Activated naive CD8-positive, alpha-beta T cell treated with anti-CD3 and anti-CD28 coated beads, Interleukin-2, amount 10 ng/mL, durations not matched to agents 7 days and 5 days (primary cell): ENCODE data around the gene OBSCN. TPM values are rescaled to one million over a fixed set of nuclear protein-coding genes. Genes with fewer than 3 reads are reported as not detected.

Experiments
- ATAC-seq: fragments of 150-1000 bp; cut with Tn5 transposase; one replicate; pipeline ENCODE4 v1.10.0; 2021; ENCODE audit warnings: low read depth, moderate library complexity
- POLR2A ChIA-PET: fragments of 350-600 bp; sonication (Branson Sonifier 250); formaldehyde crosslinking; loops from one replicate; lab custom pipeline; 2021; ENCODE audit warnings: antibody characterized with exemption; lab: Charles Lee
- DNase-seq: peaks from one replicate; pipeline ENCODE4 v3.0.0; 2021
- H3K27ac Mint-ChIP-seq: one replicate; pipeline ENCODE4 v1.8.0; 2022; ENCODE audit warnings: mild to moderate bottlenecking, mixed read lengths
- H3K27me3 Mint-ChIP-seq: one replicate; pipeline ENCODE4 v1.8.0; 2022; ENCODE audit warnings: mild to moderate bottlenecking, moderate library complexity, mixed read lengths
- H3K36me3 Mint-ChIP-seq: one replicate; pipeline ENCODE4 v1.8.0; 2021; ENCODE audit warnings: mild to moderate bottlenecking, mixed read lengths
- H3K4me1 Mint-ChIP-seq: one replicate; pipeline ENCODE4 v1.8.0; 2021; ENCODE audit warnings: mixed read lengths
- H3K4me3 Mint-ChIP-seq: one replicate; pipeline ENCODE4 v1.8.0; 2022; ENCODE audit warnings: mild to moderate bottlenecking, moderate library complexity, mixed read lengths
- H3K9me3 Mint-ChIP-seq: one replicate; pipeline ENCODE4 v1.8.0; 2021; ENCODE audit warnings: mixed read lengths
- total RNA-seq, 2 experiments: library from RNA; stranded (reverse); gene quantifications; one replicate each; pipeline ENCODE4 v1.2.3, GENCODE V29; 2021

The OBSCN gene
- total RNA-seq, 2 experiments from 2014 or later: 44.3 to 44.7 TPM

DNA sequence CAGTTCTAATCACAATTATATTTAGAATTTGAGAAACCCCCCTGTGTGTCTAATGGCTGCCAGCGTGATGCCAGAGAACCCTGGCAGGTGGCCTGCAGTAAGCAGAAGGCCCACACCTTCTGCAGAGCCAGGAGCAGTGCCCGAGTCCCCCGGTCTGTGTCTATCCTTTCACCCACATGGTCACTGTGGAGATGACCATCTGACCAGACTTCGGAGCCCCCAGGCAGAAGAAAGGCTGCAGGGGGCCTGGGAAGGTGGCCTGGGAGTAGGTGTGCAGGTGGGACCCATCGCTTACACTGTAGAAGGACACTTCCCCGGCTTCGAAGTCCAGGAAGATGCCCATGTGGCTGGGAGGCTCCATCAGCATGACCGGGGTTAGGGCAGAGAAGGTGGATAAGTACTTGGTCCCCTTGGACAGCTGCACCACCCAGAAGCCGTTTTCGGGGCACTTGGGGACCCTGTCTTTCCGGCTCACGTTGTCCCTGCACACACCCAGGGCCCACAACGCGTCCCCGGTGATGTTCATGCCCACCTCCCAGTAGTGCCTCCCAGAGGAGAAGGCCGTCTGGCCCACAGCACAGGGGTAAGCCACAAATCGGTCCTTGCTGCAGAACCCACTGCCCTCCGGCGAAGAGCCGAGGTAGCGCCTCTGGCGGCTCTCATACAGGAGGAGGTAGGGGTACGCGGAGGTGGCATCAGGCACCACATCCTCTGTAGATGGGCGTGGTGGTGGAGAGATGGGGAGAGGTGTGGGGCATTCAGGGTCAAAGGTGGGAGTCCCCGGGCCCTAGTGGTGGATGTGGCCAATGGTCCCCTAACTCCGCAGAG is 200.4 kb downstream of the OBSCN start:
- ATAC-seq (no peak), DNase-seq (peak; percentile 32)
- POLR2A ChIA-PET: no interaction called here
- Mint-ChIP-seq H3K4me1 (peaks cover 28% of the 10 kb centered on the region), H3K27ac (peak overlapping the region; percentile 74), H3K36me3 (peaks cover 13% of the 10 kb centered on the region), H3K27me3 (no peaks in the 10 kb centered on the region), H3K9me3 (no peaks in the 10 kb centered on the region), H3K4me3 (peak overlapping the region; percentile 99)

DNA sequence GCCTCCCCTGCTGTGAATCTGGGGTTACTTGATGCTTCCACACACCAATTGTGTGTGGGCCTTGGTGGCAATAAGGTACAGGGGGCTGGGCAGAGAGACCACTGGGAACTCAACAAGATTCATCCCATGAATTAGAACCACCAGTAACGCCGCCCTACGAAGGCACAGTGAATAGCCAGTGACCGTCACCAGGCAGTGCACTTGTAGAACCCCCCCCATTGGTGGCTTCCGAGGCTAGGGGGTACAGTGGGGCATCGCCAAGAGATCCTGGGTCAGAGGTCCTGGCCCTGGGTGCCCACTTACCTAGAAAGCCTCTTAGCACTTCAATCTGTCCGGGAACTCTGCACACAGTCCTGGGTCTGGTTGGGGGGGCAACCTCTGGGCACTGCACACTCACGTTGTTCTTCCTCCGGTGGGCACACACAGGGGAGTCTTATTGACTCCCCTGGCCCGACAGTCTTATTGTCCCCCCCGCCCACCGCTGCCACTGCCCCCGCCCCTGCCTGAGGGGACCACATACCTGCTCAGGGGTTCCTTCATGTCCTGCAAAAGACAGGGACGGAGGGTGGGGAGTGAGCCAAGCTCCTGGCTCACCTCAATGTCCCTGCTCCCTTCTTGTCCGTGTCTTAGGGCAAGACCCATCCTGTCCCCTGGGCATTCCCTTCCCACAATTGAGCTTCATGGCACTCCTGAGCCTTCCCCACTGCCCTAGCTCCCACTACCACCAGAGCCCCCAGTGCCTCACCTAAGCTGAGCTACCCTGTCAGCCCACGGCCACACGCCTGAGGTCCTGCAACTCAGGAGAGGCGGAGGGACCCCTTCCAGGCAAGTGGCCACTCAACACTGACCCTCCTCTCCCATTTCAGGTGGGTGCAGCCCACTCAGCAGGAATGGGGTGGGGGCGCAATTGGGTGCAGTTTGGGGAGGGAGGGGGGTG is 201.3 kb downstream of the OBSCN start:
- POLR2A ChIA-PET: interaction anchor here (0.5 to 0.7 kb wide), 2 partner anchors 50 to 260 kb away, joined by 3 to 4 read pairs; no protein-coding TSS in a partner anchor
- Mint-ChIP-seq H3K4me3 (peak overlapping the region; percentile 99), H3K9me3 (no peaks in the 10 kb centered on the region), H3K27ac (no peak overlapping the region), H3K4me1 (peaks cover 19% of the 10 kb centered on the region), H3K36me3 (peaks cover 11% of the 10 kb centered on the region), H3K27me3 (no peaks in the 10 kb centered on the region)
- DNase-seq (no peak), ATAC-seq (no peak)

DNA sequence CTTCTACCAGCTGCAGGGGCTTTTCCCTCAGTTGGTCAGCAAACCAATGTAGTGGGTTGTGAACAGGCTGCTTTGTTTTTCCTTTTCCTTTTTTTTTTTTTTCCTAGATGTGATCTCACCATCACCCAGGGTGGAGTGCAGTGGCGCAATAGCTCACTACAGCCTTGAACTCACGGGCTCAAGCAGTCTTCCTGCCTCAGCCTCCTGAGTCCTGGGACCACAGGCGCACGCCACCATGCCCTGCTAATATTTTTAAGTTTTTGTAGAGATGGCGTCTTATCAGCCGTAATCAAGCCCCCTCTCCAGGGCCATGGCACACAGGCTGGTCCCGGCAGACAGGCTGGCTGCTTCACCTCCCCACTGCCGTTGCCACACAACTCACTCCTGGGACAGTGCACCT is 202.2 kb downstream of the OBSCN start:
- Mint-ChIP-seq H3K27me3 (no peaks in the 10 kb centered on the region), H3K27ac (no peak overlapping the region), H3K36me3 (peaks cover 10% of the 10 kb centered on the region), H3K9me3 (no peaks in the 10 kb centered on the region), H3K4me1 (peaks cover 11% of the 10 kb centered on the region), H3K4me3 (no peak overlapping the region)
- DNase-seq (no peak), ATAC-seq (no peak)
- POLR2A ChIA-PET: interaction anchor here (0.7 kb wide), 1 partner anchor 261 kb away, joined by 3 read pairs; no protein-coding TSS in a partner anchor

DNA sequence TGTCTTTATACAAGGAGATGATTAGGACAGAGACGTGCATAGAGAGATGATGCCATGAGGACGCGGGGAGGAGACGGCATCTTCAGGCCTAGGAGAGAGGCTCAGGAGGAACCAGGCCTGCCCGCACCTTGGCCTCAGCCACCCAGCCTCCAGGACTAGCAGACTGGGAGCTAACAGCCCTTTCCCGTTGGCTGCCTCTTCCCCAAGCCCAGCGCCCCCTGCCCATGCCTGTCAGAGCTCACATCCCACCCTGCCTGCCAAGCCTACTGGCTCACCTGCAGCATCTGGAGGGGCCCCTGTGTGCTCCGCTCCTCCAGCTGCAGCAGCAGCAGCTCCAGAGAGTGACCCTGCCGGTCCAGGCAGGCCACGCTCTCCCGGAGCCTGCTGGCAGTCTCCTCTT is 202.8 kb downstream of the OBSCN start:
- Mint-ChIP-seq H3K27ac (no peak overlapping the region), H3K9me3 (no peaks in the 10 kb centered on the region), H3K27me3 (no peaks in the 10 kb centered on the region), H3K4me3 (no peak overlapping the region), H3K36me3 (peaks cover 5% of the 10 kb centered on the region), H3K4me1 (peaks cover 13% of the 10 kb centered on the region)
- no peak for DNase-seq
- POLR2A ChIA-PET: no interaction called here
- ATAC-seq: no peak

DNA sequence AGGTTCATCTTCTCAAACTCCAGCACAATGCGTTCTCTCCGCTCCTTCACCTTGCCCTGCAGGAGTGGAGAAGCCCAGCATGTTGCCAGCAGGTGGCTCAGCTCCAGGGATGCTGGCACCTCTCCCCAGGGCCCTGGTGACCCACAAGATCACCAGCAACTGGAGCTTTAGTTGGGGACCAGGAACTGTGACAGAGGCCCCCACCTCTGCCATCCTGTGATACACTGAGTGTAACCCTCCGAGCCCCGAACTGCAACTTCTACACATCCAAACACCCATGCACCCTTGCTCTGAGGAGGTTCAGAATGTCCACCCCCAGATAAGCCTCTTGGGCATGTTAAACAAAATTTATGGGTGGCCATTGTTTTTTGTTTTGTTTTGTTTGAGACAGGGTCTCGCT is 203.3 kb downstream of the OBSCN start:
- DNase-seq: no peak
- POLR2A ChIA-PET: no interaction called here
- H3K9me3 Mint-ChIP-seq: no peaks in the 10 kb centered on the region
- H3K36me3 Mint-ChIP-seq: peaks cover 3% of the 10 kb centered on the region
- no peak overlapping the region for H3K27ac Mint-ChIP-seq
- peaks cover 17% of the 10 kb centered on the region for H3K4me1 Mint-ChIP-seq
- no peaks in the 10 kb centered on the region for H3K27me3 Mint-ChIP-seq
- H3K4me3 Mint-ChIP-seq: no peak overlapping the region
- no peak for ATAC-seq

DNA sequence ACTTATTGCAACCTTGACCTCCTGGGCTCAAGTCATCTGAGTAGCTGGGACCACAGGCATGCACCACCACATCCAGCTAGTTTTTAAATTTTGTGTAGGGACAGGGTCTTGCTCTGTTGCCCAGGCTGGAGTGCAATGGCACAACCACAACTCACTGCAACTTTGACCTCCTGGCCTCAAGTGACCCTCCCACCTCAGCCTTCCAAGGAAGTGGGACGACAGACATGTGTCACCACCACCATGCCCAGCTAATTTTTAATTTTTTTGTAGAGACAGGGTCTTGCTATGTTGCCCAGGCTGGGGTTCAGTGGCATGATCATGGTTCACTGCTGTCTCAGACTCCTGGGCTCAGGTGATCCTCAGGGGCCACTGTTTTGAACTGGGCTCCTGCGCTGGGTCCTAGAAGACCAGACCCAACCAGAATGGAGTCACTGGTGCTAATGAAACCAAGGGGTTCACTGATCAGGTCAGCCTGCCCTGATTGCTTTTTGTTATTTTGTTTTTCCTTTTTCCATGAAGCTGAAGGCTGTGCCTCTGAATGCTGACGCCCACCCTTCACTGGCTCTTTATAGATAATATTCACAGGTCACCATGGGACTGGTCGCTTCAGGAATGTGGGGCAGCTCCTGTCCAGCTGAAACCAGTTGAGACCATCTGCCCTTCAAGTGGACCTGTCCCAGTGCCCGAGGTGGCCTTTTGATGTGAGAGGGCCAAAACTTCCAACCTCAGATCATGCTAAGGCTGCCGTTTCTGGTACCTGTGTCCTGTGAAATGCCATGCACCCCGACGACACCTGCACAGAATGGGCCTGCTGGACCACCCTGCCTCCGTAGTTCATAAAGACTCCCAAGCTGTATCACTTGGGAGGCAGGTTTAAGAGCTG is 203.9 kb downstream of the OBSCN start:
- Mint-ChIP-seq H3K4me3 (no peak overlapping the region), H3K27ac (no peak overlapping the region), H3K4me1 (peaks cover 17% of the 10 kb centered on the region), H3K9me3 (no peaks in the 10 kb centered on the region), H3K36me3 (peaks cover 3% of the 10 kb centered on the region), H3K27me3 (peaks cover 2% of the 10 kb centered on the region)
- POLR2A ChIA-PET: no interaction called here
- DNase-seq (no peak), ATAC-seq (no peak)

DNA sequence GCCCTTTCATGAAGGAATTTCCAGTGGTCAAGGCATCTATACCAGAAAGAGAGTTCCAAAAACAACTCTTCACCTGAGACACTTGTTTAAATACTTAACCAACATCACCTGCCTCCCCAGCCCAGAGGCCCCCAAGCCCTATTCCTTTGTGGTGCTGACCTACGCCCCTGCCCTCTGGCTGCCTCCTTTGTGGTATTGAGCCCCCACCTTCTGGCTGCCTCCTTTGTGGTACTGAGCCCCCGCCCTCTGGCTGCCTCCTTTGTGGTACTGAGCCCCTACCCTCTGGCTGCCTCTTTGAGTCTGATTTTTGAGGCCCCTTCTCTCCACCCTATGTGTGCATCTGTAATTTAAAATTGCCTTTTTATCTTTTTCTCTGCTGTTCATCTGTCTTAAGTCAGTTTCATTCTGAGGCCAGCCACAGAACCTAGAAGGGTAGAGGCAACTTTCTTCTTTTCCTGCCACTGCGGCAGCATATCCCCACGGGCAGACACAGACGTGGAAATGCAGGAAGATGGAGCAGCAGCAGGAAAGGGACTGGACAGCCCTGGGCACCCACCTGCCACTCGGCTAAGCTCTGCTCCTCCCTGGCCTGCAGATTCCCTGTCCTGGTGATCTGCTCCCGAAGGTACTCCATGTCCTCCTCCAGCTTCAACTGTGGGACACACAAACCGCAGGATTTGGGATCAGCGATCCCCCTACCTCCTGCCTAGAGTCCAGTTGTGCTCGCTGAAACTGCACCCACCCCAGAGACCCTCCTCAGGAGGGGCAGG is 205.6 kb downstream of the OBSCN start:
- peaks cover 3% of the 10 kb centered on the region for H3K36me3 Mint-ChIP-seq
- no peak for DNase-seq
- no peak for ATAC-seq
- H3K4me1 Mint-ChIP-seq: peaks cover 16% of the 10 kb centered on the region
- POLR2A ChIA-PET: no interaction called here
- peaks cover 5% of the 10 kb centered on the region for H3K27me3 Mint-ChIP-seq
- no peaks in the 10 kb centered on the region for H3K9me3 Mint-ChIP-seq
- no peak overlapping the region for H3K27ac Mint-ChIP-seq
- H3K4me3 Mint-ChIP-seq: no peak overlapping the region

DNA sequence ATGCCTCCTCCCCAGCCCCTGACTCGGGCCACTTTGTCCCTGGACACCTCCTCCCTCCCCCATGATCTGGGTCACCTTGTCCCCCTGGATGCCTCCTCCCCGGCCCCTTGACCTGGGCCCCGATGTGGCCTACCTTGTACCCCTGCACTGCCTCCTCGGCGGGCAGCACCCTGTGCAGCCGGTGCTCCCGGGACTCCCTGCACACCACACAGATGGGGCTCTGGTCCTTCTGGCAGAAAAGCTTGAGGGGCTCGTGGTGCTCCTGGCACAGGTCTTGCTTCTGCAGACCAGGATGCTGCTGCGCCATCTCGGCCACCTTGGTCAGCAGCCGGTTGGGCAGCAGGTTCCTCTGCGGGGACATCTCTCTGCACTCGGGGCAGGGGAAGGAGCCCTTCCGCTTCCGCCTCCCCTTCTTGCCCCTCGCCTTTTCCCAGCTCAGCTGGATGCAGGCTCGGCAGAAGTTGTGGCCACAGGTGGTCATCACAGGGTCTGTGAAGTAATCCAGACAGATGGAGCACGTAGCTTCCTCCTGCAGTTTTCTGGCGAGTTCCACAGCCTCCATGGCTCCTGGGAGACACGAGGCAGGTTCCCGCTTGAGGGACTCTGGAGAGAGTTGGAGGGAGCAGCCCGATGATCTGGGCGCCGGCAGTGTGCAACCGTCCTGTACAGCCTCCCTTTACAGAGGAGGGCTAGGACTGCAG is 206.8 kb downstream of the OBSCN start:
- H3K4me3 Mint-ChIP-seq: no peak overlapping the region
- no peaks in the 10 kb centered on the region for H3K9me3 Mint-ChIP-seq
- H3K27me3 Mint-ChIP-seq: peaks cover 9% of the 10 kb centered on the region
- DNase-seq: no peak
- peaks cover 12% of the 10 kb centered on the region for H3K4me1 Mint-ChIP-seq
- H3K36me3 Mint-ChIP-seq: peaks cover 3% of the 10 kb centered on the region
- no peak overlapping the region for H3K27ac Mint-ChIP-seq
- POLR2A ChIA-PET: interaction anchor here (1.8 kb wide), 1 partner anchor 8 kb away, joined by 12 read pairs; the partner anchor contains the start of gene TRIM11
- no peak for ATAC-seq

DNA sequence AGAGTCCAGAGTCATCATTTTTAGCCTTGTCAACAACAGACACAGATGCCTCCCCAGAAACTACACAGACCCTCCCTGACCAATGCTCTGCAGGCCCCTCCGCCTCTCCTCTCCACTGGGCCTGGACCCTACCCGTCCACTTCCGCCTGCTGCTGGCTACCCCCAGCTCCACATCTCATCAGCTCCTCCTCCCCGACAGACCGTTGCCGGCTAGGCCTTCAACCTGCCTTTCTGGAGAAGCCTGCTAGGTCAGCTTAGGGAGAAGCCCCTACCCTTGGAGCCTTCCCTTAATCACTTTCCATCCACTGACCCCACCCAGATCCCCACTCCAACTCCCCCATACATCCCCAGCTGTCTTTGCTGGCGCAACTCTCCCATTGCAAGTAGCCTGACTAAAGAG is 207.4 kb downstream of the OBSCN start:
- ATAC-seq: no peak
- Mint-ChIP-seq H3K36me3 (peaks cover 4% of the 10 kb centered on the region), H3K9me3 (no peaks in the 10 kb centered on the region), H3K4me1 (peaks cover 12% of the 10 kb centered on the region), H3K27ac (no peak overlapping the region), H3K27me3 (peaks cover 13% of the 10 kb centered on the region), H3K4me3 (peak overlapping the region; percentile 62)
- no peak for DNase-seq
- POLR2A ChIA-PET: interaction anchor here (0.5 to 1.8 kb wide), 3 partner anchors 9 to 1122 kb away, joined by 3 to 12 read pairs (median 7); partner anchors contain the start of gene TRIM11

DNA sequence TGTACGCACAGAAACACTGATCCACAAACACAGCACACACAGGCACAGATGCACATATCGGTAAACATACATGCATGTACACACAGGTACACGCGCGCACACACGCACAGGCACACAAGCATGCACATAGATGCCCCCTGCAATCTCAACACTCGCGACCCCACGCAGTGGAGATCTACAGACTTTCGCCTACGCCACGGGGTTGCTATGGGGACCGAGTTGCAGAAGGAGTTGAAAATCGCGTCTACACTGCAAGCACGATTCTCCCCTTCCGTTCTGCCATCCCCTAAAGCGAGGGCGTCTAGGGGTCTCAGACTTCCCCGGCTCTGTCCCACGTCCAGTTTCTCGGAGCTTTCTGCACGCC is 208.0 kb downstream of the OBSCN start:
- peak overlapping the region; percentile 62 for H3K4me3 Mint-ChIP-seq
- no peak for DNase-seq
- peaks cover 14% of the 10 kb centered on the region for H3K27me3 Mint-ChIP-seq
- POLR2A ChIA-PET: interaction anchor here (0.5 to 1.8 kb wide), 3 partner anchors 9 to 1121 kb away, joined by 3 to 12 read pairs (median 7); partner anchors contain the start of gene TRIM11
- H3K4me1 Mint-ChIP-seq: peaks cover 13% of the 10 kb centered on the region
- peaks cover 5% of the 10 kb centered on the region for H3K36me3 Mint-ChIP-seq
- ATAC-seq: peak; percentile 28
- no peaks in the 10 kb centered on the region for H3K9me3 Mint-ChIP-seq
- H3K27ac Mint-ChIP-seq: peak overlapping the region; percentile 1

DNA sequence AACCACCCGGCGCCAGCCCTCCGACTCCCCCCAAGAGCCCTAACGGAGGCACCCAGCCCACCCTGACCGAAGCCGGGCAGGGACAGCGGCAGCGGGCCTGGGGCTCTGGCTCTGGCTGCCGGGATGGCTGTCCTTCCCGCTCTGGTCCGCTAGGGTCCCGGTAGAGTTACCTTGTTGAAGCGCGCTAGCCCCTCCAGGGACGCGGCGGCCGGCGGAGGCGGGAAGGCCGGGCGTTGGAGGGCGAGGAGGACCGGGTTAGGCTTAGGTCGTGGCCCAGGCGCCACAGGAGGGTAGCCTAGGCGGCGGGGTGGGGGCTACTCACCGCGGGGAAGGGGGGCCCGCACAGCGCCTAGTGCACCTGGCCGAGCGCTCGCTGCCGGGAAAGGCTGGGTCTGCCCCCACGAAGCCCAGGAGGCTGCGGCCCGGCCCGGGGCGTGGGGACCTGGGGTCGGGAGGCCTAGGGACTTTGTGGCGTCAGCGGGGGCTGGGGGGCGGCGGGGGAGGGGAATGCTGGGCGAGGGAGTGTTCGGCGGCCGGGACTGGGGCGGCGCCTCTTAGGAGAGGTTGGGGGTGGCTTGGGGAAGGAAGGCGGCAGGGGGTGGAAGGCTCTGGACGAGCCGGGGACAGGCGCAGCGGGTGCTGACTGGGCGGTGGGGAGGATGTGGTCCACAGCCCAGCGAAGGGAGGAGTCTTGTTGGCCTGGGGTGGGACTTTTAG is 208.5 kb downstream of the OBSCN start, which contains the start of gene TRIM17:
Gene TRIM17 (minus strand): TSS at position 645 of the 717 bp plus-strand sequence. CDS start 1,789 bp downstream, outside the sequence.
- ATAC-seq (peak; percentile 84), DNase-seq (peak; percentile 58)
- H3K27ac Mint-ChIP-seq: peak within 1 kb of the TSS; percentile 82
- H3K4me3 Mint-ChIP-seq: peak within 1 kb of the TSS; percentile 92
- H3K9me3 Mint-ChIP-seq: no peaks in the 10 kb centered on the region
- H3K27me3 Mint-ChIP-seq: peaks cover 14% of the 10 kb centered on the region
- peaks cover 2% of the 10 kb centered on the region for H3K36me3 Mint-ChIP-seq
- POLR2A ChIA-PET: interaction anchor here (1.4 to 1.8 kb wide), 2 partner anchors 10 to 42 kb away, joined by 7 to 12 read pairs; partner anchors contain the start of gene TRIM11
- H3K4me1 Mint-ChIP-seq: peaks cover 18% of the 10 kb centered on the region
